ENCODE results near the gene POLR2M. TPM values are rescaled to one million over a fixed set of nuclear protein-coding genes. Genes with fewer than 3 reads are reported as not detected.

POLR2M gene
- total and polyA plus RNA-seq, 10 of the 15 experiments (the other 5 are each of a cell fraction or from before 2014, with no cell fraction given) = 5.8 to 364 (median 23.7) TPM

- DNase-seq (ENCODE audit: low read depth, low spot score) (no peak), ATAC-seq (no peak), FAIRE-seq (no peak)
- Histone ChIP-seq H3K4me2 (ENCODE audit: control insufficient read depth, insufficient read depth) (no peak overlapping the region), H3K9ac (ENCODE audit: control insufficient read depth, insufficient read depth, low read length) (no peak overlapping the region), H3K9me3 (replicated peaks; ENCODE audit: control insufficient read depth, insufficient read depth, low read length) (no peaks in the 10 kb centered on the region), H3K4me1 (ENCODE audit: control insufficient read depth, insufficient read depth, low read length) (no peaks in the 10 kb centered on the region), H3K27me3 (replicated peaks in 1 of 2; ENCODE audit: control insufficient read depth in 2 of 2, insufficient read depth in 2 of 2, low read length in 1 of 2) (no peaks in the 10 kb centered on the region), H2AFZ (ENCODE audit: control insufficient read depth, low read depth, low read length) (no peak overlapping the region), H4K20me1 (ENCODE audit: control insufficient read depth, insufficient read depth) (no peaks in the 10 kb centered on the region), H3K27ac (ENCODE audit: control insufficient read depth, insufficient read depth) (no peak overlapping the region), H3K36me3 (ENCODE audit: control insufficient read depth in 2 of 2, insufficient read depth in 2 of 2, low read length in 1 of 2) (no peaks in the 10 kb centered on the region), H3K4me3 (no peak overlapping the region), H3K79me2 (ENCODE audit: control insufficient read depth, insufficient read depth, low read length) (no peaks in the 10 kb centered on the region)
- no TSS peak for BruUV-seq (replicated peaks)
- ChIA-PET POLR2A (no interaction called here), SMC1A (ENCODE audit: uncharacterized antibody, unreplicated experiment) (no interaction called here), CTCF (no interaction called here), RAD21 (ENCODE audit: unreplicated experiment) (no interaction called here)
- TF ChIP-seq NFYB (IDR thresholded peaks at IDR 0.05; ENCODE audit: insufficient read depth, low read depth, low read length) (no peak), HSF1 (IDR thresholded peaks at IDR 0.05; ENCODE audit: low read depth, low read length) (no peak), ZNF592 (IDR thresholded peaks at IDR 0.05) (no peak), ATF2 (IDR thresholded peaks at IDR 0.05; ENCODE audit: low read length) (no peak), MXI1 (IDR thresholded peaks at IDR 0.05; ENCODE audit: low read depth, low read length) (no peak), CHD4 (IDR thresholded peaks at IDR 0.05) (no peak), ZNF24 (IDR thresholded peaks at IDR 0.05) (no peak), IKZF2 (IDR thresholded peaks at IDR 0.05) (no peak)
- in situ Hi-C loops (cut with MboI) (no loop called here), intact Hi-C loops (cut with micrococcal nuclease; ENCODE audit: unreplicated experiment) (no loop called here)
These were observed 8.3 kb upstream of the POLR2M start for GRCh38 chr15:57698243-57698642.
